ENCODE results near the gene NSMF. TPM values are rescaled to one million over a fixed set of nuclear protein-coding genes. Genes with fewer than 3 reads are reported as not detected.

The NSMF gene
- polyA plus RNA-seq, 1 of the 3 experiments (the other 2 are of a cell fraction), result 58.8 TPM

DNA sequence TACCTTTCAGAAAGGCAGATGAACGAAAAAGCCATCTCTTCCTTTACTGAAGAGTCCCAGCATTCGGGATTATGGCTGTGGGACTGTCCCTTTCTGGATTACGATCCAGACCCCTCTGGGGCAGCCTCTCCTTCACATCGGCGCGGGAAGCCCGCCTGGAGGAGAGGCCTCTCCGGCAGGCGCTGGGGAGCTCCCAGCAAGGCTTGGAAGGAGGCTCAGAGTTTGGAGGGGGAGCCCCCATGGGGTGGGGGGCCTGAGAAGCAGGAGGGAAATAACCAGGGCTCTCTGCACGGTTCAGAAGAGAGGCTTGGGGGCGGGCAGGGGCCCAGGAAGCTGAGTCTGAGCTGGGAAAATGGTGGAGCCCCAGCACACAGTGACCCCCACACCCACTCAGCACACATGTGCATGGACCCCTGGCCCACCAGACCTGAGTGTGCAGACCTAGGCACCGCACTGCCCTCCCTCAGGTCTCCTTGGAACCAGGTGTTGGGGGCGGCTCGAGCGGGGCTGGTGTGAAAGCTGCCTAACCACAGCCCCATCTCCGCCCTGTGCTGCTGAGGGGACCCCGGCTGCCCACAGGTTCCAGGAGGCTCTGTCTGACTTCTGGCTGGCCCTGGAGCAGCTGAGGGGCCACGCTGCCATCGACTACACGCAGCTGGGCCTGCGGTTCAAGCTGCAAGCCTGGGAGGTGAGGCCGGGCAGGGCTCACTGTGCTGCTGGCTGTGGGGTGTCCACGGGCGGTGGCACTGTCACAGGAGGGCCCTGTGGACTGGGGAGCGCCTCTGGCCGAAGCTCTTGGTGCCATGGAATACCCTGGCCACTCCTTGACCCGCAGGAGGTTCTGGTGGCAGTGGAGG lies 31.5 kb downstream of the NSMF start (continued):
- TF ChIP-seq IRF3 (IDR thresholded peaks at IDR 0.05; ENCODE audit: low read depth, low read length) (no peak), FOXJ3 (CRISPR knock-in tag; IDR thresholded peaks at IDR 0.05) (no peak), RAD21 (IDR thresholded peaks at IDR 0.05; ENCODE audit: low read length) (no peak)
- TF ChIP-seq, protein P1, sequence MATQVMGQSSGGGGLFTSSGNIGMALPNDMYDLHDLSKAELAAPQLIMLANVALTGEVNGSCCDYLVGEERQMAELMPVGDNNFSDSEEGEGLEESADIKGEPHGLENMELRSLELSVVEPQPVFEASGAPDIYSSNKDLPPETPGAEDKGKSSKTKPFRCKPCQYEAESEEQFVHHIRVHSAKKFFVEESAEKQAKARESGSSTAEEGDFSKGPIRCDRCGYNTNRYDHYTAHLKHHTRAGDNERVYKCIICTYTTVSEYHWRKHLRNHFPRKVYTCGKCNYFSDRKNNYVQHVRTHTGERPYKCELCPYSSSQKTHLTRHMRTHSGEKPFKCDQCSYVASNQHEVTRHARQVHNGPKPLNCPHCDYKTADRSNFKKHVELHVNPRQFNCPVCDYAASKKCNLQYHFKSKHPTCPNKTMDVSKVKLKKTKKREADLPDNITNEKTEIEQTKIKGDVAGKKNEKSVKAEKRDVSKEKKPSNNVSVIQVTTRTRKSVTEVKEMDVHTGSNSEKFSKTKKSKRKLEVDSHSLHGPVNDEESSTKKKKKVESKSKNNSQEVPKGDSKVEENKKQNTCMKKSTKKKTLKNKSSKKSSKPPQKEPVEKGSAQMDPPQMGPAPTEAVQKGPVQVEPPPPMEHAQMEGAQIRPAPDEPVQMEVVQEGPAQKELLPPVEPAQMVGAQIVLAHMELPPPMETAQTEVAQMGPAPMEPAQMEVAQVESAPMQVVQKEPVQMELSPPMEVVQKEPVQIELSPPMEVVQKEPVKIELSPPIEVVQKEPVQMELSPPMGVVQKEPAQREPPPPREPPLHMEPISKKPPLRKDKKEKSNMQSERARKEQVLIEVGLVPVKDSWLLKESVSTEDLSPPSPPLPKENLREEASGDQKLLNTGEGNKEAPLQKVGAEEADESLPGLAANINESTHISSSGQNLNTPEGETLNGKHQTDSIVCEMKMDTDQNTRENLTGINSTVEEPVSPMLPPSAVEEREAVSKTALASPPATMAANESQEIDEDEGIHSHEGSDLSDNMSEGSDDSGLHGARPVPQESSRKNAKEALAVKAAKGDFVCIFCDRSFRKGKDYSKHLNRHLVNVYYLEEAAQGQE (IDR thresholded peaks at IDR 0.05; ENCODE audit: low read depth, low read length), result no peak

- Histone ChIP-seq H3K79me2 (ENCODE audit: insufficient read depth) (peaks cover 13% of the 10 kb centered on the region), H3K4me3 (ENCODE audit: low read depth in 2 of 2, low read length in 1 of 2) (no peak overlapping the region), H3K36me3 (replicated peaks in 1 of 2; ENCODE audit: control insufficient read depth in 1 of 2, insufficient read depth in 2 of 2, low read length in 1 of 2) (no peaks in the 10 kb centered on the region), H3K4me1 (ENCODE audit: control insufficient read depth in 1 of 2, insufficient read depth in 2 of 2, low read depth in 1 of 2, low read length in 1 of 2) (peaks cover 0 to 30% of the 10 kb centered on the region in 2 experiments; a peak in 2 of 4 replicates), H3F3A (replicated peaks; ENCODE audit: insufficient read depth) (peaks cover 9% of the 10 kb centered on the region), H3K9ac (no peak overlapping the region), H3K27me3 (ENCODE audit: insufficient read depth) (no peaks in the 10 kb centered on the region), H3K27ac (ENCODE audit: low read depth in 2 of 2, low read length in 1 of 2) (peak overlapping the region in 1 of 2 experiments; percentile 36; a peak in 1 of 4 replicates), H3K9me2 (no peaks in the 10 kb centered on the region), H4K20me1 (ENCODE audit: insufficient read depth) (no peaks in the 10 kb centered on the region), H2AFZ (ENCODE audit: low read depth) (no peak overlapping the region), H3K4me2 (no peak overlapping the region), H3K9me3 (no peaks in the 10 kb centered on the region)
- ChIA-PET POLR2A (no interaction called here), CTCF (interaction anchor here (1.4 to 4.4 kb wide), 2 partner anchors 124 to 139 kb away, joined by 3 to 25 read pairs; partner anchors contain the start of gene NRARP)
- DNase-seq, result no peak
- 85% methylated on average over 6 of the region's 18 CpGs for WGBS (ENCODE audit: low lambda C conversion rate)
- TF ChIP-seq RCOR1 (IDR thresholded peaks at IDR 0.05; ENCODE audit: low read length) (no peak), FOXJ3 (CRISPR knock-in tag; IDR thresholded peaks at IDR 0.05) (no peak), JUND (IDR thresholded peaks at IDR 0.05) (no peak), NFIC (IDR thresholded peaks at IDR 0.05; ENCODE audit: borderline replicate concordance) (no peak), IRF3 (IDR thresholded peaks at IDR 0.05; ENCODE audit: low read depth, low read length) (no peak), ZBTB33 (IDR thresholded peaks at IDR 0.05; ENCODE audit: borderline replicate concordance, low read depth) (no peak), RFX5 (IDR thresholded peaks at IDR 0.05; ENCODE audit: low read length) (no peak), RXRA (IDR thresholded peaks at IDR 0.05; ENCODE audit: borderline replicate concordance, low read depth) (no peak), POLR2AphosphoS5 (IDR thresholded peaks at IDR 0.05; ENCODE audit: low read depth, low read length) (no peak), USF1 (IDR thresholded peaks at IDR 0.05; ENCODE audit: borderline replicate concordance, low read depth) (no peak), SMC3 (IDR thresholded peaks at IDR 0.05; ENCODE audit: low read depth, low read length) (no peak), CHD2 (IDR thresholded peaks at IDR 0.05; ENCODE audit: low read length, partially characterized antibody) (no peak), GABPA (IDR thresholded peaks at IDR 0.05; ENCODE audit: low read depth) (no peak)
- TF ChIP-seq, protein P1 (IDR thresholded peaks at IDR 0.05; ENCODE audit: low read depth, low read length), result no peak
These were observed 33.0 kb downstream of the NSMF start for GRCh38 chr9:137426018-137426681.
